HG03457 (cell line): Measurements from ENCODE around the gene CEP72.
"Not testable (repeated sequence)": the region's sequence is repeated elsewhere in the genome, so short reads cannot be mapped to it uniquely, and the experiment has no call there.

Experiments used
- ATAC-seq: cut with Tn5 transposase; IDR thresholded peaks from one replicate; pipeline ENCODE4 v1.9.1; 2021; ENCODE audit warnings: moderate number of reproducible peaks; ENCODE audit not compliant: unreplicated experiment

CEP72 gene

DNA sequence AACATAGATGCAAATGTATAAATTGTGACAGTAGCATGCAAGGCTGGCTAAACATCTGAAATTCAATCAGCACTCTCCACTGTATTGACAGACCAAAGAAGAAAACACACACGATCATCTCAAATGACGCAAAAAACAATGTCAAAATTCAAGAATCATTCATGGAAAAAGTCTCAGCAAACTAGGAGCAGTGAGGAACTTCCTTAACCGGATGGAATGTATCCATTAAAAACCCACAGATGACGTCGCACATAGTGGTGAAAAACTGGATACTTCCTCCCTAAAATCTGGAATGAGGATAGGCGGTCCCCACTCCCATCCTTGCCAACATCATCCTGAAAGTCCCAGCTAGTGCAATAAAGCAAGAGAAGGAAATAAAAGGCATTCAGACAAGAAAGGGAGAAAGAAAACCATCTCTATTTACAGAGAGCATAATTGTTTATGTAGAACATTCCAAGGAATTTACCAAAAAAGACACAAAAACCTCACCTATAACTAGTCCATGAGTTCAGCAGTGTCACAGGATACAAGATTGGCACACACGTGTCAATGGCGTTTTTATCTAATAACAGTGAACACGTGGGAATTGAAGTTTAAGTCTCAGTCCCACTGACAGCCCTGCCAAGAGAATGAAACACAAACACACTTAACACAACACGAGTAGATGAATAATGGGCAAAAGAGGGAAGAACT, 14.1 kb upstream of the CEP72 start:
- ATAC-seq = no peak

- ATAC-seq = no peak
Measured at GRCh38 chr5:598564-598890, 13.6 kb upstream of the CEP72 start.

DNA sequence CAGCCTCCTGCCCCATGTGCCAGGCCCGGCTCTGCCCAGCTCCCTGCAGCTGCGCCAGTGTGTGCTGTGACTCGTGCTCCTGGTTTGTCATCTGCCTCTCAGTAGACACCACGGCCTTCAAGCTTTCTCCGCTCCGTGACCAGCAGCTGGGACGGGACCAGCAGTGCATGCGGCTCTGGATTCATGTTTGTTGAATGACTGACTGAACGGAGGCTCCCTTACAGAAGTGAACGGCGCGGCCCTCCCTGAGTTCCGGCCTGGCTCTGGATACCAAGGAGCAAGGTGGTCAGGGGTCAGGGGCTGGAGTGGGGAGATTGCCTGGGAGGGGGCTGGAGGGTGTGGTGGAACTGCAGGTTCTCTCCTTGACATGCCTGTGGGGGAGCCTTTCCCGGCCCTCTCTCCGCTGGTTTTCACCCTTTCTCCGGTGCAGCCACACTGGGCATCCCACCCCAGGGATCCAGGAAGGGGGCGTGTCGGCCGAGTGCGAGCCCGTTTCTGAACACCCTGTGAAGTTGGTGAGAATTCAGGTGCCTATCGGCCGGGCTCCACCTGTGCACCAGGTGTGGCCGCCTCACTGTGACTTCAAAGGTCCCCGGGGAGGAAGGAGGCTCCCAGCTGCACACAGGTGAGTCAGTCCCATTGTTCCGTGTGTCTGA, 11.1 kb upstream of the CEP72 start:
- no peak for ATAC-seq

GRCh38 chr5:601771-602465, 10.2 kb upstream of the CEP72 start:
- no peak for ATAC-seq

- no peak for ATAC-seq
Measured at GRCh38 chr5:602466-603035, 9.6 kb upstream of the CEP72 start.

DNA sequence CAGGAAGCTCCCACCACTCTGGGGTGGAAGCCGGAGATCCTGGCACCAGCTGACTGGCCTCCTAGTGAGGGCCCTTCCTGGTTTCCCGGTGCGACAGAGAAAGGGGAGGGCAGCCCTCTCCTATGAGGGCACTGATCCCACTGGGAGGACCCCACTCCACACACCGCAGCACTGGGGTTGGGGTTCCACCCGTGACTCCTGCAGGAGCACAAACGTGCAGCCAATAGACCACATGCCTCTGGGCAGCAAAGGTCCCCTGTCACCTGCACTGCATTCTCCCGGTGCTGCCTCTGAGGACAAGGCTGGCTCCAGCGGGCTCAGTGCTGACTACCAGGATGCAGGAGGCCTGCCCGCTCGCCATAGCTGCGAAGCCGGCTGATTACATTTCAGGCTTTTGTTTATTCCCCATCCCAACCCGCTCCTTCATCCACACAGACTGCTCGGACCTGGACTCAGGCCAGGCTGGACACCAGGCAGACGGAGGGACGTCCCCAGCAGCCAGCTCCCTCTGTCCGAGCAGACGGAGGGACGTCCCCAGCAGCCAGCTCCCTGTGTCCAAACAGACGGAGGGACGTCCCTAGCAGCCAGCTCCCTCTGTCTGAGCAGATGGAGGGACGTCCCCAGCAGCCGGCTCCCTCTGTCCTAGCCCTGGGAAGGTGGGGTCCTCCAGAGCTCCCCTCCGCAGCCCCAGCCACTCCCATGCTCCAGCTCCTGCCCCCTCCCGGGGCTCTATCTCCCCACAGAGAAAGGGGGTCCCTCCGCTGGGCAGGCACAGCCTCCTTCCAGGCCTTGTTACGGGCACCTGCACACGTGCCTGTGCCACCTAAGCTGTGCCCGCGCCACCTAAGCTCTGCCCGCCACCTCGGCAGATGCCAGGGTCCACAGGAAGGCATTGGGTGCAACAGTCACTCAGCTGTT, 8.8 kb upstream of the CEP72 start:
- ATAC-seq = no peak

DNA sequence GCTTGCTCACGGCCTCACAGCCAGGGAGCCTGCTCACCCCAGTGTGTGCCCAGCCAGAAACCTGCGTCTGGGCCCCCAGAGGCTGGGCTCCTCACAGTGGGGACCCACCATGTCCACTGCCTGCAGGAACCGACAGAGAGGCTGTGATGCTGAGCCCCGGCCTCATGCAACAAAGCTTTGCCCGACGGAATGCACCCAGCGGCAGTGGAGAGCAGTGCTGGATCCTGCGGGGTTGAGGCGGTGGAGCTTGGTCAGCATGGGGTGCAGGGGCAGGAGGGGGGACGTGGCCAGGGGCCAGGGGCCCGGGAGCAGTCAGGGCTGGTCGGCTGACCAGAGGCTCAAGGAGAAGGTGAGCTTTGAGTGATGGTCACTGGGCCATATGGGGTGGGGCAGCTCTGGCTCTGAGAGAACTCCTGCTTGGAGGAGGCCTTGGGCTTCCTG, 7.7 kb upstream of the CEP72 start:
- ATAC-seq = no peak

- ATAC-seq = not testable (repeated sequence)
Measured at GRCh38 chr5:605090-605489, 7.0 kb upstream of the CEP72 start.

DNA sequence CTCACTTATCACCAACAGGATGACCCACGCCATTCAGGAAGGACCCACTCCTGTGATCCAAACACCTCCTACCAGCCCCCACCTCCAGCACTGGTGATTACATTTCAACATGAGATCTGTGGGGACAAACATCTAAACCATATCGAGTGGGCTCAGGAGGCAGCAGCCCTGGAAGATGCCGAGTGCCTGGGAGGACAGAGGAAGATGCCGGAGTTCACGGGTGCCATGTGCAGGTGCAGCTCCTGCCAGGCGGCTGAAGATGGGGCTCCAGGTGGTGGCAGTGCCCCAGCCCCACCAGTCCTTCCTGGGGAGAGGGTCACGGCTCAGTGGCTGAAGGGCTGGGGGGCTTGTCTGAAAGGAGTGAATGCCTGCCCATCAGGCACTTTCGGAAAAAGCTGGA, 6.1 kb upstream of the CEP72 start:
- no peak for ATAC-seq

DNA sequence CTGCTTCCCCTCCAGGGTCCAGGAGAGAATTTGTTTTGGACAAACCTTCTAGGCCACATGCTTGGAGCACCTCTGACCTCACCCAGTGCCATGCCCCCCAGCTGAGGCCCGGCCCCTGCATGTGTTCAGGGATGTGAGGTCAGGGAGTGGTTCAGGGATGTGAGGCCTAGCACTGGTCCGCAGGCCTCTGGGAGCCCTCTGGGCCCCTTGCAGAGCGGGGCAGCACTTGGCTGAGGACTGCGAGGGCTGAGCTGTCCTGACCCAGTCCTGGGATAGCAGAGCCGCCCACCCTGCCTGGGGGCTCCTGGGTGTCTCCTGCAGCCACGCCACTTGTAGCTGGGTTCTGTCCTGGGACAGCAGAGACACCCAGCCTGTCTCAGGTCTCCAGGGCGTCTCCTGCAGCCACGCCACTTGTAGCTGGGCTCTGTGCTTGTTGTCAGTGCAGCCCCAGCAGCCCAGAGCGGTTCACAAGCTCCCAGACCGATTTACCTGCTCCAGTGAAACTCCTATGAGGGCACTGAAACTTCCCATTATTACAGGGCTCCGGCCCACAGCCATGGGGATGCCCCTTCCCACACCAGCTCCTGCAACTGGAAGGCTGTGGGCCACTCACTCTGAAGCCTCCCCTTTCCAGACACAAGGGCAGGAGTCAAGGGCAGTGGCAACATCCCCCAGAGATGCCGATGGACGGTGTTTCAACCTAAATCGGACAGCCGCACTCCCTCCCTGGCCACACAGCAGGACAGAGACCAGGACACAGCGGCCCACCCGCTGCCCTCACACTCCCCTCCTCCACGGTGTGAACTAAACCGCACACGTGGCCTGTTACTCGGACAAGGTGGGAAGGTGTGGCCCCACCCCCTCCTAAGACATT, 5.4 kb upstream of the CEP72 start:
- ATAC-seq = no peak

- ATAC-seq = no peak
Measured at GRCh38 chr5:607541-608428, 4.4 kb upstream of the CEP72 start.

- no peak for ATAC-seq
Measured at GRCh38 chr5:608429-609370, 3.4 kb upstream of the CEP72 start.

- ATAC-seq = no peak
Measured at GRCh38 chr5:609506-609905, 2.6 kb upstream of the CEP72 start.

DNA sequence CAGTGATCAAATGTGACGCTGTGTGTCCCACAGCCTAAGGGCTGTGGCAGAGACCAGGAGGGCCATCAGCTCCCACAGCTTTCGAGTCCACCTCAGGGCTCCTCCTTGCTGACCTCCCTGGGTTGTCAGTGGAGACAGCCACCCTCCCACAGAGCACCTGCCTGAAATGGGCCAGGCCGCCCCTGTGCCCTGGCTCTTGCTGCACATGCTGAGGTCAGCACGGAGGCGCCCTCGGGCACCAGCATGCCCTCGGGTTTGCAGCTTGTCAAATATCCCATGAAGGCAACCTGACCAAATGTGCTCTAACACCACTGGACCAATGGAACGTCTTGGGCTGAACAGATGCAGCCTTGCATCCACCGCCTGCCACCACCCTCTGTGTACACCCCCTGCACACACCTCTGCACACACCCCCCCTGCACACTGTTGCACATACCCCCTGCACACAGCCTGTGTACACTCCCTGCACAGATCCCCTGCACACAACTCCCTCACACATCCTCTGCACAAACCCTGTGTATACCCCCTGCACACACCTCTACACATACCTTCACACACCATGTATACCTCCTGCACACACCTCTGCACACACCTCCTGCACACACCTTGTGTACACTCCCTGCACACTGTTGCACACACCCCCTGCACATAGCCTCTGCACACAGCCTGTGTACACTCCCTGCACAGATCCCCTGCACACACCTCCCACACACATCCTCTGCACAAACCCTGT, 2.0 kb upstream of the CEP72 start:
- no peak for ATAC-seq

DNA sequence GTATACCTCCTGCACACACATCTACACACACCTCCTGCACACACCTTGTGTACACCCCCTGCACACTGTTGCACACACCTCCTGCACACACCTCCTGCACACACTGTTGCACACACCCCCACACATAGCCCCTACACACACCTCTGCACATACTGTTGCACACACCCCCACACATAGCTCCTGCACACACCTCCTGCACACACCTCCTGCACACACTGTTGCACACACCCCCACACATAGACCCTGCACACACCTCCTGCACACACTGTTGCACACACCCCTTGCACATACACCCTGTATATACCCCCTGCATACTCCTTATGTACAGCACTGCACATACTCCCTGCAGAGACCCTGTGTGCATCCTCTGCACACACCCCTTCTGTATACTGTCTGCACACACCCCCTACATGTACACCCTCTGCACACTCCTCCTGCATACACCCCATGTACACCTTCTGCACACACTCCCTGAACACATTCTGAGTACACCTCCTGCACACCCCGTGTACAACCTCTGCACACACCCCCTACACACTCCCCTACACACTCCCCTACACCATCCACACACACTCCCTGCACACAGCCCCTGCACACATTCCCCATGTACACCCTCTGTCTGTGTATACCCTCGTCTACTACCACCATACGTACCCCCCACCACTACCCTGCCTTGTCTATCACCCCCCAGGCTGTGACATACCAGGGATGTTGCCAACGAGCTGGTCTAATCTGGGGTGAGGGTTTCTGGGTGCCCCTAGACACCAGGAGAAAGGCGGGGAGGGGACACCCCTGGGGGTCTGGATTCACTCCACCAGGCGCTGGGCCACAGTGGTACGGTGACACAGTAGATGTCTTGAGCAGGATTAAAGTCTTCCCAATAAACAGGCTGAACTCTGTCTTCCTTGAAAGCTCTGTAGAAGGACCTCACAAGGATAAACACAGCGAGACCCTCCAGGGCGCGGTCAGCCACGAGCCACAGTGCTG, 1.1 kb upstream of the CEP72 start:
- no peak for ATAC-seq
